ENCODE data around the gene KIAA1217. TPM values are rescaled to one million over a fixed set of nuclear protein-coding genes. Genes with fewer than 3 reads are reported as not detected.

The KIAA1217 gene
- polyA plus RNA-seq, 2 of the 4 experiments (the other 2 are of a cell fraction), result 1.5 to 2.7 TPM

DNA sequence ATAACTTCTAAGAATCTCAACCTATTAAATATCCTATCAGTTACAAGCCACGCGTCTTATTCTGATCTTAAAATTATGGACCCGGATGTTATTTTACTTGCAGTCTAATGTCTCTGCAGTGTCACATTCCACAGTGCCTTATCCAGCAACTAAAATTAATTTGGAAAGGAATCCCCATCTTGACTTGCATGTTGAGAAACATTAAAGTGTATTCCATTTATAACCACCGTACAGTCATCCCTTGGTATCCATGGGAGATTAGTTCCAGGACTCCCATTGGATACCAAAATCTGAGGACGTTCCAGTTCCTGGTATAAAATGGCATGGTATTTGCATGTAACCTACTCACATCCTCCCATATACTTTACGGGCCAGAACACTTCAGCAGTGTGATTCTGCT is 320.0 kb downstream of the KIAA1217 start:
- no peak for ATAC-seq
- TF ChIP-seq RNF2 (IDR thresholded peaks at IDR 0.05; ENCODE audit: borderline replicate concordance, low read depth) (no peak), BHLHE40 (IDR thresholded peaks at IDR 0.05; ENCODE audit: low read depth, low read length) (no peak), NR3C1 (IDR thresholded peaks at IDR 0.05) (no peak), CEBPB (IDR thresholded peaks at IDR 0.05) (no peak), RAD21 (conservative IDR thresholded peaks at IDR 0.05 in 1 of 2, IDR thresholded peaks at IDR 0.05 in 1 of 2) (no peak), BCL3 (IDR thresholded peaks at IDR 0.05) (no peak), TP53 (CRISPR knock-in tag; IDR thresholded peaks at IDR 0.05) (no peak), RCOR1 (IDR thresholded peaks at IDR 0.05; ENCODE audit: low read depth, low read length) (no peak), EP300 (IDR thresholded peaks at IDR 0.05) (no peak)
- TF ChIP-seq, protein P1, sequence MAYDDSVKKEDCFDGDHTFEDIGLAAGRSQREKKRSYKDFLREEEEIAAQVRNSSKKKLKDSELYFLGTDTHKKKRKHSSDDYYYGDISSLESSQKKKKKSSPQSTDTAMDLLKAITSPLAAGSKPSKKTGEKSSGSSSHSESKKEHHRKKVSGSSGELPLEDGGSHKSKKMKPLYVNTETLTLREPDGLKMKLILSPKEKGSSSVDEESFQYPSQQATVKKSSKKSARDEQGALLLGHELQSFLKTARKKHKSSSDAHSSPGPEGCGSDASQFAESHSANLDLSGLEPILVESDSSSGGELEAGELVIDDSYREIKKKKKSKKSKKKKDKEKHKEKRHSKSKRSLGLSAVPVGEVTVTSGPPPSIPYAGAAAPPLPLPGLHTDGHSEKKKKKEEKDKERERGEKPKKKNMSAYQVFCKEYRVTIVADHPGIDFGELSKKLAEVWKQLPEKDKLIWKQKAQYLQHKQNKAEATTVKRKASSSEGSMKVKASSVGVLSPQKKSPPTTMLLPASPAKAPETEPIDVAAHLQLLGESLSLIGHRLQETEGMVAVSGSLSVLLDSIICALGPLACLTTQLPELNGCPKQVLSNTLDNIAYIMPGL (CRISPR knock-in tag; IDR thresholded peaks at IDR 0.05; ENCODE audit: borderline replicate concordance), result no peak
- TF ChIP-seq, protein P2, sequence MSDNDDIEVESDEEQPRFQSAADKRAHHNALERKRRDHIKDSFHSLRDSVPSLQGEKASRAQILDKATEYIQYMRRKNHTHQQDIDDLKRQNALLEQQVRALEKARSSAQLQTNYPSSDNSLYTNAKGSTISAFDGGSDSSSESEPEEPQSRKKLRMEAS (IDR thresholded peaks at IDR 0.05), result no peak
- H3K9me3 ChIP-seq, result no peaks in the 10 kb centered on the region
- CTCF ChIA-PET, result interaction anchor here (0.7 to 2.1 kb wide), 3 partner anchors 10 to 646 kb away, joined by 5 to 17 read pairs (median 6); partner anchors contain the start of gene GPR158
- 87% methylated on average over 6 of the region's 6 CpGs for whole genome bisulfite sequencing (ENCODE audit: missing lambda C conversion rate)
- H3K27ac ChIP-seq, result no peak overlapping the region
- no peak for DNase-seq (ENCODE audit: low read depth in 1 of 2, low spot score in 1 of 2)
- FAIRE-seq, result no peak
- no peak overlapping the region for H3K4me3 ChIP-seq
- POLR2A ChIA-PET, result no interaction called here
- no peaks in the 10 kb centered on the region for H3K4me1 ChIP-seq
- no peak overlapping the region for H3K4me2 ChIP-seq

GRCh38 chr10:24531439-24531838 is 322.5 kb downstream of the KIAA1217 start:
- CTCF ChIA-PET, result interaction anchor here (1.0 to 3.0 kb wide), 4 partner anchors 12 to 549 kb away, joined by 3 to 18 read pairs (median 4); no protein-coding TSS in a partner anchor
- Histone ChIP-seq H3K9me3 (no peaks in the 10 kb centered on the region), H3K27ac (no peak overlapping the region), H3K4me3 (no peak overlapping the region), H3K4me1 (no peaks in the 10 kb centered on the region), H3K4me2 (no peak overlapping the region)
- no peak for DNase-seq (ENCODE audit: low read depth in 1 of 2, low spot score in 1 of 2)
- 77% methylated on average over 2 of the region's 2 CpGs for WGBS (ENCODE audit: missing lambda C conversion rate)
- no peak for FAIRE-seq
- POLR2A ChIA-PET, result no interaction called here
- TF ChIP-seq GATA3 (IDR thresholded peaks at IDR 0.05; ENCODE audit: borderline replicate concordance), result no peak
- TF ChIP-seq KDM5A (IDR thresholded peaks at IDR 0.05), result no peak
- no peak for TF ChIP-seq NFE2L2 (conservative IDR thresholded peaks at IDR 0.05; ENCODE audit: low read length)
- TF ChIP-seq HOXB13 (CRISPR knock-in tag; IDR thresholded peaks at IDR 0.05; ENCODE audit: low read depth), result no peak
- TF ChIP-seq, protein P3, sequence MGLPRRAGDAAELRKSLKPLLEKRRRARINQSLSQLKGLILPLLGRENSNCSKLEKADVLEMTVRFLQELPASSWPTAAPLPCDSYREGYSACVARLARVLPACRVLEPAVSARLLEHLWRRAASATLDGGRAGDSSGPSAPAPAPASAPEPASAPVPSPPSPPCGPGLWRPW (IDR thresholded peaks at IDR 0.05), result no peak
- no peak for TF ChIP-seq FOSL2 (IDR thresholded peaks at IDR 0.05)
- no peak for TF ChIP-seq FOSL2 (CRISPR knock-in tag; IDR thresholded peaks at IDR 0.05)
- TF ChIP-seq CHD4 (IDR thresholded peaks at IDR 0.05; ENCODE audit: borderline replicate concordance), result no peak
- ATAC-seq, result no peak

DNA sequence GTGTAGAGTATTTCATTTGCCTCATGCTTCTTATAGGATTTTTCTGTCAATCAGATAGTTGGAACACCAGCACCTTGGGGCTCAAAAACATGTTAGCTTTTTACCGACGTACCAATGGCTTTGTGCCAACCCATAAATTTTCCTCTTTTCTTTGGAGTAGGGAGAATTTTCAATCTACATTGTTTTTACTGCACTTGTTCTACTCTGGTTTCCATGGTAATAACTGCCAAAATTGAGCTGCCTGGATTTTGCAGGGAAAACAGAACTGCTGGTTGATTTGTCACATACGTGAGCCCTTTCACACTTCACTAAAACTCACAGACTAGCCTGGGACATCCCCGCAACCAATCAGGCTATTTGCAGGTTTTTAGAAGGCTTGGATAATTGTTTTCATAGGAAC is 325.0 kb downstream of the KIAA1217 start:
- ChIA-PET CTCF (interaction anchor here (0.6 to 1.7 kb wide), 4 partner anchors 8 to 252 kb away, joined by 3 to 4 read pairs (median 3); no protein-coding TSS in a partner anchor), POLR2A (no interaction called here)
- H3K27ac ChIP-seq, result no peak overlapping the region
- no peaks in the 10 kb centered on the region for H3K9me3 ChIP-seq
- WGBS (ENCODE audit: missing lambda C conversion rate), result 88% methylated on average over 4 of the region's 4 CpGs
- ATAC-seq (no peak), FAIRE-seq (no peak), DNase-seq (ENCODE audit: low read depth in 1 of 2, low spot score in 1 of 2) (no peak)
- H3K4me3 ChIP-seq, result no peak overlapping the region
- no peaks in the 10 kb centered on the region for H3K4me1 ChIP-seq
- no peak overlapping the region for H3K4me2 ChIP-seq
- TF ChIP-seq, protein P2 (IDR thresholded peaks at IDR 0.05), result no peak
- no peak for TF ChIP-seq TFCP2L1 (CRISPR knock-in tag; IDR thresholded peaks at IDR 0.05)
- no peak for TF ChIP-seq EHF (CRISPR knock-in tag; IDR thresholded peaks at IDR 0.05)
- TF ChIP-seq NFE2L2 (conservative IDR thresholded peaks at IDR 0.05; ENCODE audit: low read length), result no peak
- TF ChIP-seq CHD4 (IDR thresholded peaks at IDR 0.05; ENCODE audit: borderline replicate concordance), result no peak
- TF ChIP-seq SREBF2 (IDR thresholded peaks at IDR 0.05), result no peak
- TF ChIP-seq MAZ (IDR thresholded peaks at IDR 0.05; ENCODE audit: borderline replicate concordance, low read depth, low read length), result no peak
- TF ChIP-seq CTCF (IDR thresholded peaks at IDR 0.05), result no peak
- no peak for TF ChIP-seq POLR2AphosphoS2 (conservative IDR thresholded peaks at IDR 0.05; ENCODE audit: low read length)
- TF ChIP-seq SMC3 (IDR thresholded peaks at IDR 0.05), result no peak
- TF ChIP-seq FOSL2 (IDR thresholded peaks at IDR 0.05), result no peak
- TF ChIP-seq FOSL2 (CRISPR knock-in tag; IDR thresholded peaks at IDR 0.05), result no peak
- no peak for TF ChIP-seq FOSB (CRISPR knock-in tag; IDR thresholded peaks at IDR 0.05)
